ENCODE data around the gene TBC1D10A. TPM values are rescaled to one million over a fixed set of nuclear protein-coding genes. Genes with fewer than 3 reads are reported as not detected.

The TBC1D10A gene
- total RNA-seq, 1 experiment from 2014 or later, result 20.8 TPM

DNA sequence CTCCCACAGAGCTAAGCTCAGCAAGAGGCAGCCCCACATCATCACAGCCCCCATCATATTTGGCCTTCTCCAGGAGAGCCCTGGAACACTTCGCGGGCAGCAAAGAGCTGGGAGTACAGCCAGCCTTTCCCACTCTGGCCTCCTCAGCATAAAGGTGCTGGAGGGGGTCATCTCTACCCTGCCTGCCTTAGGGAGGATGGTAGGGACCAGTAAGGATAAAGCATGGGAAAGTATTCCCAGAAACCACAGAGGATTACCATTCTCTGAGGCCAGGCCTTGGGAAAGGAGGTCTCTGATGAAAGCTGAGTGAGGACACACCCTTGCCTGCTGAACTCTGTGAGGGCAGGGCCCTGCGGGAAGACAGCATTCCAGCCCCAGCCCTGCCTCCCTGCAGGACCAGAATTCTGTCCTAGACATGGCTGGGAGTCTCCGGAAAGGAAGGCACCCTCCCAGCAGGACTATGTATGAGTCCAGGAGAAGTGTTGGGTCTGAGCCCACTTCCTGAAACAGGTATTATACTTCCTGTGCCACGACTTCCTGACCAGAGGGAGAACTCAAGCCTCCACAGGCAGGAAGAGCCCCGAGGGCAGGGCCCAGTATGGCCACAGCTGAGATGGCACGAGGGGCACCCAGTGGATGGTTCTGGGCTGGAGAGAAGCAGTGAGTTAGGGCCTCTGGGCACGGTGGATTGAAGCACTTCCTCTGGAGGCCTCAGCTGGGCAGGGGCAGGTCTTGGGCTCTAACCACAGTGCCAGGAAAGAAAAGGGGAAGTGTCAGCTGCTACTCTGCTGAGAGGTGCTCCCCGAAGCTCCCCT lies 24.5 kb downstream of the TBC1D10A start:
- peak; percentile 69 for DNase-seq (ENCODE audit: low read depth)

DNA sequence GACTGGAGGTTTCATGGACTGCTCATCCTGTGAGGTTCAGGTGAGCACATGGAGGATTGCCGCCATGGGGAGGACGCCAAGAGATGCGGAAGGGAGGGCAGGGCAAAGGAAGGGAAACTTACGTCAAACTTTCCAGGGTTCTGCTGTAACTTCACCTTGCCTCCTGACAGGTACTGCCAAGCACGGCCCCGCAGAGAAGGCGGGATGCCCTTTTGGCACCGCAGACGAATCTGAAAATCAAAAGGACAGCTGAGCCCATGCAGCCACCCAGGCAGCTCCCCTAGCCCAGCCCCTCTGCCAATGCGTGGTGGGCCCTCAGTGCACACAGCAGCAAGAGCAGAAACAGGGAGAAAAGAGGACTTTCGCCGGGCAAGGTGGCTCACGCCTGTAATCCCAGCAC lies 27.4 kb downstream of the TBC1D10A start:
- no peak for DNase-seq (ENCODE audit: low read depth)

DNA sequence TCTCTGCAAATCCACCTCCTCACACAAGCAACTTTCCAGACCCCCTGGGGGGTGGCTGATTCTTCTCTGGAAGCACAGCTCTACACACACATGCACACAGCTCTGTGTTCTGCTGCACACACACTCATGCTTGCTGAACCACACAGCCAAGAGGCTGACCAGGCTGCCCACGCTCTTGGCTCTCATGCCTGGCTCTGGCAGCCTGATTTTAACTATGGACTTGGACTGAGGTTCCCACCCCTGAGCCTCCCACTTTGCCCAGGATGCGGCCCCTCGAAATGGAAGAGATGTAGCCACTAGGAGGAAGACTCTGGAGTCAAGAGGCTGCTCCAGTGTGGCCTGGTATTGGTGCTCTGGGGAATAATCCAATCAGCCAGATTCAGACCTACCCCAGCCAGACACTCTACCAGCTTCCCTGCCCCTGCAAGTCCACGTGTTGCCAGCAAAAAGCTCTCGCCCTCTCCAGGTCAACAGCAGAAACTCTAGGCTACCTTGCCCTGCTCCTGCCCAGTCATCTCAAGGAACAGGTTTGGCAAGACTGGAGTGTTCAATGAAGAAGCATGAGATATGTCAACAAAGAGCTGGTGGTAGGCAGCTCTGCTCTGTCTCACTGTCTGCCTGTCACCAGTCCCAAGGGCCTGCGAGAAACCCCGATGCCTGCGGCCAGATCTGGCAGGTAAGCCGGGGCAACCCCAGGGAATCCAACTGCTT lies 28.6 kb downstream of the TBC1D10A start:
- DNase-seq (ENCODE audit: low read depth), result no peak

DNA sequence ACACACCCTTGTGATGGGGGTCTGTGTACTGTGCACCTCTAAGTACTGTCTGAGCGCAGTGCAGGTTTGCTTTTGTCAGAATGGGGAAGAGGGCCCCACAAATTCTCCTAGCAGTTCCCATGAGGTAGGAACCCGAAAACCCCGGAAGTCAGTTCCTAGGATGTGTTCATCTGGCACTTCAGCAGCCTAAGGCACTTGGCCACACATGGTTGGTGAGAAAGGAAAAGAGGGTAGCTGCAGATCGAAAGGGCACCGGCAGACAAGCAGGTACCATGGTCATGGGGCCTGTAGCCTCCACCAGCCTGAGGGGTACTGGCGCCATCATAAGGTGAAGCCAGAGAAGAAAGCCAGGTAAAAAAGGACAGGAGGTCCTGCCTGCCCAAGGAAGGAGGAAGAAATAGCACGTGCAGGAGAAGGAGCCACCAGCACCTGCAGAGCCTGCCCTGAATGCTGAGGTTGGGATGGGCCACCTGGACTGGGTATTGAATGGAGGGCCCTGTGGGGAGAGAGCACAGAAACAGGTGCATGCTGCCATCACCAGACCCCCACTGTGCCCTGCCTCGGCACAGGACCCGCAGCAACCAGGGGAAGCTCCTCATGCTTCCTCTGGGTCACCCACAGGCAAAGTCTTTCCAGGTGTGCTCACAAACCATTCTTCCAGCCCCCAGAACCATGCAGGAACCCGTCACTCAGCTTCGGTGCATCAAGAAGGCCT lies 29.3 kb downstream of the TBC1D10A start:
- no peak for DNase-seq (ENCODE audit: low read depth)

DNA sequence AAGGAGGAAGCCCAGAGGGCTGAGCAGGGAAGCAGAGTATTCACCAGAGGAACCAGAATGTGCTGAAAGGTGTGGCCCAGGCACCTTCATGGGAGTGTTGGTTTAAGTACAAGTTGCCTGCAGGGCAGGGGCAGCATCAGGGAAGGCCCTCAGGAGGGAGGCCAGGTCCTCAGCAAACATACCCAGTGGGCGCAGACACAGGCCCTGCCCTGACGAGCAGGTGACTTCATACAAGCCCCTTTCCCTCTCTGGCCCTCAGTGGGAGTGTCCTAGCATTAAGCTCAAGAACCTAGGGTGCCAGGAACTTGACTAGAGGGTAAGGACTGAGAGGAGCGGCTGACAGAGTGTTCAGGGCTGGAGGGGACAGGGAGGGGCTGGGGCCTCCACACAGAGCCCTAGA lies 29.9 kb downstream of the TBC1D10A start:
- no peak for DNase-seq (ENCODE audit: low read depth)

DNA sequence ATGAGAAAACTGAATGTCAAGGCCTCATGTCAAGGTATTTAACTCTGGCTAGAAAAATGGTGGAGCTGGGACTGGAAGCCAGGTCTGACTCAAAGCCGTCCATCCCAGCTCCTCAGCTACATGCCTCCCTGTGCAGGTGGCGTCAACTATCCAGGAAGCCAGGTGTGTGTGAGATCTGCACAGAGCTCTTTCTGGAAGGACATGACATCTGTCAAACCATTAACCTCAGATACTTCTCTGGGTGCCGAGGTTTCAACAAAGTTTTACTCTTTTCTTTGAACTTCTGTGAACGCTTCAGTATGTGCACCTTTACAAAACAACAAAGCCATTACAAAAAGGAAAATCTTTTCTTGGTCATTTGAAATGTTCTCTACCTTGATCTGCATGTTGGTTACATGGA lies 30.4 kb downstream of the TBC1D10A start:
- no peak for DNase-seq (ENCODE audit: low read depth)

DNA sequence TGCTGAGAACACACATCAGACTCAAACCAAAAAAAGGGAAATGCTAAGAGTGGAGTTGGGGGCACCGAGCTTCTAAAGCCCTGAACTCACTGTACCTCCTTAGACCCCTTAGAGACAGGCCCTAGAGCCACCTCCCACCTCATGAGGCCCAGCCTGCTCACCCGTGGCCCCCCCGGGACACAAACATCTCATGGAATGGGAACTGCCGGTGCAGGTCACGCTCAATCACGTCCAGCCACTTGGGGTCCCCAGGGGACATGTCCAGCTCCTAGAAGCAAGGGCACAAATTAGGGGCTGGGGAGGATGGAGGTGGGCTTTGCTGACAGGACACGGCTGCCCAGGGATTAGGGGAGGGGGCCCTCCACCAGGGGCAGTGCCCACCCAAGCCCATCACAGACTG lies 31.2 kb downstream of the TBC1D10A start:
- no peak for DNase-seq (ENCODE audit: low read depth)

DNA sequence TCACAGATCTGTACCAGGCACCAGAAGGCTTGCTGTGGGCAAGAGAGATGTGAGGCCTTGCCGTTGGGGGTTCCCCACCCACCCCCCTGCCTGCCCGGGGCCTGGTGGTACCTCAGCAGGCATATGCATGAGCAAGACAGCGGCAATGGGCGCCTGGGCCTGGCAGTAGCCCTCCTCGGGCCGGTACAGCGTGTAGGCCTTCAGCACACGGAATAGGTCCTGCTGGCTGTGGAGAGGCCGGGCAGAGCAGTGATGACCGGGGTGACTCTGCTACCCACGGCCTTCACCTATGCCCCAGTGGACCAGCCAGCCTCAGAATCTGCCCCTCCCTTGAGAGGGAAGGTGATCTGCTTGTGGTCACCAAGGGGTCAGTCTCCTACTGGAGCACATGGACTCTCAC lies 31.9 kb downstream of the TBC1D10A start:
- DNase-seq (ENCODE audit: low read depth), result no peak

DNA sequence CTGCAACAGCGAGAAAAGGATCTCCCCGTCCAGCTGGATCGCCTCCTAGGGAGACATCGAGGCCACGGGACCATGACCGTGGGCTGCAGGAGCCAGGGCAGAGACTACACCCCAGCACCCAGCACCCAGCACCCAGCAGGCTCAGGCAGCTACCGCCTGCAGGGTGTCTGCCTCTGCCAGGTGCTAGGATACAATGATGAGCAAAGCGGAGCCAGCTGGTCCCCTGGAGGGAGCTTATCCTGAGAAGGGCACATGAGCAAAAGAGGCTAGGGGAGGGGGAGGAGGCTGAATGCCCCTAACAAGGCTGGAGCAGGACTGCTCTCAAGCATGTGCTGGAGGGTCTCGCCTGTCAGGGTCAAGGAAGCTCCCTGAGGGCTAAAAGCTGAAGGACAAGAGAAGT lies 32.7 kb downstream of the TBC1D10A start:
- no peak for DNase-seq (ENCODE audit: low read depth)

DNA sequence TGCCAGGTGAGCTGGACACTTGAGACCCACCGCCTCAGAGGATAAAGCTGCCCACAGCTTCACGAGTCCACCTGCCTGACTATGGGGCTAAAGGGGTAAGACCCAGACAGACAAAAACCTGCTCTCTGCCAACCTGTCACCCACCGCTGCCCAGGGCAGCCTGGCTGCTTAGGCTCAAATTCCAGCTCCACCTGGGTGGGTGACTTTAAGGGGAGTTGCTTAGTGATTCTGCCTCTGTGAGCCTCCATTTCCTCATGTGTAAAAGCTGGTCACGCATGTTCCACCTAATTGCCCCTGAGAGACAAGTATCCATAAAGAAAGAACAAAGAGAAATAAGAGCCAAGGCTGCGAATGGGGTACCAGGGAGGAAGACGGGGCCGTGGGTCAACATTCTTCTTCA lies 33.7 kb downstream of the TBC1D10A start:
- no peak for DNase-seq (ENCODE audit: low read depth)

DNA sequence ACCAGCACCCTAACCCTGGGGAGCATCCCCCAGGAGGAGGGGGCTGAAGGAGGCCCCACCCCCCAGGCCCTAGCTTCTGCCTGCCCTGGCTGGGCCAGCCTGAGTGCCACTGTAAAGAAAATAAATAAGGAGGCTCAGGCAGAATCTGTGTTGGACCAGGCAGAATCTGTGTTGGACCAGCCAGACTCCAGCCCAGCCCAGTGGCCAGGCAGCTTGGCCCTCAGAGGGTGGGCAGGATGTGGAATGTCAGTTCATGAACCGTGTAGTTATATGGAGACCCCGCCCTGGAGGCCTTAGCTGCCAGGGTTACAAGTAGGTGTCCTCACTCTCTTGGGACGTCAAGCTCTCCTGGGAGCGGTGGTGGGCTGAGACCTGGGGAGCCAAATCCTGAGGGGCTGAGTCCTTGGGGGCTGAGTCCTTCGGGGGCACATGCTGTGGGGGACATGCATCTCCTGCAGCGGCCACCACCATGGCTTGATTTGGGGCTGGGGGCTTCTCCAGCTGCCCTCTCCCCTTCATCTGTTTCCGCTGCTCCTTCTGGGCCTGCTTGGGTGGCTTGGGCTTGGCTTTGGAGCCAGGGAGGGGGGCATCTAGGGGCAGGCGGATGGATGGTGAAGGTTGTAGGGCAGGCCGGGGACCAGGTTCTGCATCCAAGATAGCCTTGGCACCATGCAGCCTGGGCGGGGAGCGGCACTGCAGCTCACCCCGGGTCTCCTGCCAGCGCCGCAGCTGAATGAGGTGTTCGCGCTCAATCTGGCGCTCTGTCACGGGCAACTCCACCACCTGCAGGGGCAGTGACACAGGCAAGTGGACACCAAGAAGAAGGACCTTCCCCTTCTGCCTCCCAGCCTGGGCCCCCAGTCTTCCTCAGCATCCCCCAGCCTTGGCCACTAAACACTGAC lies 34.4 kb downstream of the TBC1D10A start:
- DNase-seq (ENCODE audit: low read depth), result no peak

DNA sequence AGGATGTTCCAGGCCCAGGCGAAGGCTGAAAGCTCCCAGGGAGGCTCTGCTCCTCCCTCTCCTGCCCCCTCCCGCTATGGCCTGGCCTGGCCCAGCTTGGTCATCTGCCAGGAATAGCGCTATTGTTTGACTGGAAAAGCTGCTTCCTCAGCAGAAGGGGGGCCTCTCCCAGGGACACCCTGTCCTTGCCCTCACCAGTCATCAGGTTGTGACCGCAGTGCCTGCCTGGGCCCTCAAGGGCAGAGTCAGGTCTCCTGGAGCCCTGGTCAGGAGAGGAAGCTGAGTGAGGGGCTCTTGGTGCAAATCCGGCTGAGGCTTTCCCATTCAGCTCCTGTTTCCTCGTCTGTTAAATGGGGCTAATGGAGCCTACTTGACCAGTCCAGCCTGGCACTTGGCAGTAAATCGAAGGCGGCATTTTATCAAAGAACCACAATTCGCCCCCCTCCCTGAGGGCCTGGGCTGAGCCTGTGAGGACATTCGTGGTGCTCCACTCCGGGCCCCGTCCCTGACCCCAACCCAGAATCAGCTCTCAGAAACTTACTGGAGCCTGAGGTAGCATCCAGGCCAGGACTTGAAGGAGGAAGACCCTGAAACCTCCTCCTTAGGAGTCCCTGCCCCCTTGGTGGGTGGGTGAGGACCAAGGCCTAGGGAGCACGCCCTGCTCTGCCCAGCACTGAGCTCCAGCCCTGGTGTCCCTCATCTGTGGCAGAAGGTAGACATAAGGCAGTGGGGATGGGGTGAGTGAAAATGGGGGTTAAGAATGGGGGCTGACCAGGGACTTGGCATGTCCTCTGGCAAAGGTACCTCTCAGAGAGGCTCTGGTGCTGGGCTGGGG lies 35.5 kb downstream of the TBC1D10A start:
- peak; percentile 64 for DNase-seq (ENCODE audit: low read depth)

DNA sequence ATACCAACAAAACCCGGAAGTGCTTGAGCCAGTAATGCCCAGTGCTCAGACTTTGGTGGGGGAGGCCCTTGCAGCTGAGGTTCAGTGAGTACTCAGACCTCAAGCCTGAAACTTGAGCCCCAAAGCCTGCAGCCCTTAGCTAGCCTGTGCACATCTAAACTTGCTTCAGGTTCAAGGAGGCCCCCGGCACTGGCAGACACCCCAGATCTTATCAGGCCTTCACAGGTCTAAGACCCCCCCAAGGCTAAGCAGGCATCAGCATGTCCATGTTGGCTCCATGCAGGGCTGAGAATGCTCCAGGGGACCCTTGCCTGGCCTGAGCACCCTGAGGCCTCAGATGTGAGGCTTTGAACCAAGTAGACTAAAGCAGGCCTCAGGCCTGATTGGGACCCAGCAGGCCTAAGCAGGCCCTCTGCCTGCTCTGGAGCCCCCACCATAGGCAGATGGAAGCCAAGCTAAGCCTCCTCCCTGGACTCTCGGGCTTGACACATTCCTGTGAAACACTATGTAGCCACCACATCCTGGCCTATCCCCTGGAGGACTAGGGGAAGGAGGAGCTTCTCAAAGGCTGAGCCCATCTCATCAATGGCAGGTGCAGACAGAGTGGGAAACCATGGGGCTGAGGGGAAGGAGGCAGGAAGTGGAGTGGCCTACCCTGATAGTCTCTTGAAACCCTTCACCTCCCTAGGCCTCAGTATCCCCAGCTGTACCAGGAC lies 36.2 kb downstream of the TBC1D10A start:
- peak; percentile 78 for DNase-seq (ENCODE audit: low read depth)

DNA sequence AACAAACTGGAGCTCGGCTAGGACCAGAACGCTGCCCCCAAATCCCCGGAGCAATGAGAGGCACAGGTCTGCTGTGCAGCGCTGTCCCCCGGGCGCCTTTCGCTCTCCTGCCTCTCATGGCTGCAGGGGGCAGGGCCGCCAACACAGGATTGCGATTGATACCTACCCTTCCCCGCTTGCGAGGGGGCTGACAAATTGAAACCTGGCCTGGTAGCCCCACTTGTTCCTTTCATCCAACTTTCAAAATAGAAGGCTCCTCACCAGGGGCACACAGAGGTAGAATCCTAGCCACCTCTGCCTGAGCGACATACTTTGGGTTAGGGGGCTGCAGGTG lies 36.8 kb downstream of the TBC1D10A start:
- no peak for DNase-seq (ENCODE audit: low read depth)

DNA sequence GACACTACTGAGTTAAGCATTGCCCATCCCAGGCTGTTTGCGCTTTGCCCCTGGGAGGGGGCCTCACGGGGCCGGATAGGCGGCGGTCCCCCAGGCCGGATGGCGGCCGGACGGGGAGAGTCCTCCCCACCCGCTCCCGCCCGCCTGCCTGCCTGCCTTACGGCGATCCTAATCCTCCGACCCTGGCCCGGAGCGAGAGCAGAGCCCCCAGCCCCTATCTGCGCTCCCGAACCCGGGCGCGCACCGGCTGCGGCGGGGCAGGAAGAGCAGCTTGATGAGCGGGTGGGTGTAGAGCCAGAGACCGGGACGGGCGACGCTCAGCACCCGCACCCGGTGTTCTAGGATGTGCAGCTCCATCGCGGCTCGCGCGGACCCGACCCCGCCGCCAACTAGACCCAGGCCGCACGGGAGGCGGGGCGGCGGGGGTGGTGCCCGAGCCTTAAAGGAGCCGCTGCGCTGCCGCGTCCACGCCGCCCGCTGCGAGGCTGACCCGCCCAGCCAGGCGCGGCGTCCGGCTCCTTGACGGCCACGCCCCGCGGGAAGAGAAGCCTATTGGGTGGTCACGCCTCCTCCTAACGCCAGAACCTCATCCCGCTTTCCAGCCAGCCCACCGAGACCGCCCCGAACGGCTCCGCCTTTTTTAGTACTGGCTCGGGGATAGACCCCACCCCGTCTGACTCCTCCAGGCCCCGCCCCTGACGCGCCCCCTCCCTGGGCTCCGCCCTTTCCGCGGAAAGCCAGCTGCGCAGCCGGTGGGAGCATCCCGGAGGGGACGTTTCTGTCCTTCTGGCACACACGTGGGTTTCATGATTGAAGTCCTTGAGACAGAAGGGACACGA lies 37.4 kb downstream of the TBC1D10A start, which contains the start of gene CASTOR1:
Gene CASTOR1, minus strand, starts transcription at position 365 of the 839 bp plus-strand sequence. Its CDS starts 8 bp downstream, at position 357.
- peak; percentile 99 for DNase-seq (ENCODE audit: low read depth)

DNA sequence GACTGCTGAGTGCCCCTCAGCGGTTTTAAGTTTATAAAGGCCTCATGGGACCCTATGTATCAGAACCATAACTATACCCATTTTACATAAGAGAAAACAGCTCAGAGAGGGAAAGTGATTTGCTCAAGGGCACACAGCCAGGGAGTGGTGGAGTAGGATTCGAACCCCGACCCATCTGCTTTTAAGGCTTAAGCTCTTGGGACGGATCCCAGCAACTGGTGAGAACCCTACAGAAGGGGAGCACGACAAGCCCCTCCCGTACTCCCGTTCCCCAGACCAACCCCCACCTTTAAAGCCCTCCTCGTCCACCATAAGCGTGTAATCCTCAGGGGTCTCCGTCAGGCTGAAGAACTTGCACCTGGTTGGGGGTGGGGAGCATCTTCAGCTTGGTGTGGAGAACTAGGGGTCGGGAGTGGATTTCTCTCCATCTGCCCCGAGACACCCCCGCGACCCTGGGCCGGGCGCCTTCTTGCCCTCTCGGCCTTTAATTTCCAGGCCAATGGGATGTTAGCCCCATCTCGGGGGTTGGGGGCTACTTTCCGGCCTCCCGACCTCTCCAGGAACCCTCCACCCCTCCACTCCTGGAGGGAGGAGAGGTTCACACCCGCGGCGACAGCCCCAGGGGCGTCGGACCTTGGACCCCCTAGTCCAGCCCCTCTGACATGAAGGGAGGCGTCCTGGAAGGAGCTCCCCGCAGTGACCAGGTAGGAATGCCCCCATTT lies 38.2 kb downstream of the TBC1D10A start:
- DNase-seq (ENCODE audit: low read depth), result no peak

DNA sequence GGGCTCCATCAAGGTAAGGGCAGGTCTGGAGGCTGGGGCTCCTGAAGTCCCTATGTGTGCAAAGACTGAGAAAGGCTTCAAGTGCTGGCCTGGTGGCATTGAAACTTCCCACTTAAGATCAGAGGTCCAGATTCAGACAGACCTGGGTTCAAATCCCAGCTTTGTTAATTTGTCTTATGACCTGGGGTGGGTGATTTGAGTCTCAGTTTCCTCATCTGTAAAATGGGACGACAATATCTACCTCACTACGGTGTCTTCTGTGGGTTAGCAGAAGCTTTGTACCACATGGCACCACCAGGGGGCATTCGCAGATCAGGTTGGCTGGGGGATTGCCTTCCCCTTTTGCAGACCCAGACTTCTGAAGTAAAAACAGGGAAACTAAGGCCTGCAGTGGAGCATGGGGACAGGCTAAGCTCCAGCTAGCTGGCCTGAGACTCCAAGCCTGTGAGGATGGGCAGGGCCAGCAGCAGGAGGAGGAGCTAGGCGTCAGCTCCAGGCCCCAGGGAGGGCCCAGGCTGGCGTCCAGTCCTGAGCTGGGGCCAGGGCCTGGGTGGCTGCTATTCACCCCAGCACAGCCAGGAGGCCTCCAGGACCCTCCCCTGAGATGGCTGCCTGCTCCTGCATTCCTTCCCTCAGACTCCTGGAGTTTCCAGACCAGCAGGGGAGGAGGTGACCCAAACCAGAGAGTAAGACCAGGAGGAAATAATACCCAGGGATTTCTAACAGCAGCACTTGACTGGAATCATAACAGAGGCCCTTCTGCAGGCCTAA lies 38.9 kb downstream of the TBC1D10A start:
- DNase-seq (ENCODE audit: low read depth), result peak; percentile 95
